CD14-positive monocyte (primary cell): ENCODE measurements around the gene ANP32A. TPM values are rescaled to one million over a fixed set of nuclear protein-coding genes. Genes with fewer than 3 reads are reported as not detected.

ENCODE experiments used
- DNase-seq, 3 donors: peaks; one replicate each; pipeline ENCODE4 v3.0.0-alpha.2; 2011 to 2022
- H2AFZ ChIP-seq: 2 replicates; pipeline ENCODE4 v1.6.0; 2012; ENCODE audit warnings: mild to moderate bottlenecking, low read depth, low read length, inconsistent platforms; ENCODE audit not compliant: insufficient read depth, poor library complexity, severe bottlenecking
- H3K27ac ChIP-seq, 2 donors: 1 replicate in 1 of 2; 2 replicates in 1 of 2; pipeline ENCODE4 v1.5.1; 2012 to 2013; ENCODE audit warnings: low read length in 2 of 2, control low read depth in 1 of 2, inconsistent platforms in 1 of 2, low read depth in 1 of 2, mild to moderate bottlenecking in 1 of 2
- H3K27me3 ChIP-seq, 2 donors: one replicate each; pipeline versions ENCODE4 v1.6.0 to v1.6.1; 2011 to 2013; ENCODE audit warnings: low read length in 2 of 2; ENCODE audit not compliant: control insufficient read depth in 2 of 2, insufficient read depth in 2 of 2
- H3K36me3 ChIP-seq, 2 donors: replicated peaks in 1 of 2; 1 replicate in 1 of 2; 2 replicates in 1 of 2; pipeline versions ENCODE4 v1.5.1 to v1.6.1; 2012 to 2013; ENCODE audit warnings: low read length in 2 of 2, control low read depth in 1 of 2, inconsistent platforms in 1 of 2, mild to moderate bottlenecking in 1 of 2; ENCODE audit not compliant: insufficient read depth in 2 of 2, control insufficient read depth in 1 of 2
- H3K4me1 ChIP-seq, 2 donors: 1 replicate in 1 of 2; 2 replicates in 1 of 2; pipeline versions ENCODE4 v1.5.1 to v1.6.1; 2012 to 2013; ENCODE audit warnings: low read length in 2 of 2, control low read depth in 1 of 2, inconsistent platforms in 1 of 2, mild to moderate bottlenecking in 1 of 2, moderate library complexity in 1 of 2; ENCODE audit not compliant: insufficient read depth in 2 of 2, control insufficient read depth in 1 of 2
- H3K4me2 ChIP-seq: replicated peaks from 2 replicates; pipeline ENCODE3; 2012; ENCODE audit warnings: low read length, moderate library complexity, mild to moderate bottlenecking; ENCODE audit not compliant: poor library complexity, severe bottlenecking; ENCODE audit errors: extremely low read depth
- H3K4me3 ChIP-seq, 3 experiments: fragments of 200-600 bp in 1 of 3; sonication (generic) in 1 of 3; replicated peaks in 1 of 3; 1 replicate in 2 of 3; 2 replicates in 1 of 3; pipeline ENCODE4 v1.5.1; 2011 to 2013; ENCODE audit warnings: low read length in 3 of 3, mild to moderate bottlenecking in 3 of 3, control low read depth in 2 of 3, low read depth in 2 of 3, inconsistent platforms in 1 of 3, moderate library complexity in 1 of 3
- H3K79me2 ChIP-seq: 2 replicates; pipeline ENCODE4 v1.6.0; 2012; ENCODE audit warnings: mild to moderate bottlenecking, control low read depth, inconsistent platforms, low read length, moderate library complexity; ENCODE audit not compliant: insufficient read depth
- H3K9ac ChIP-seq: 2 replicates; pipeline ENCODE4 v1.6.0; 2017; ENCODE audit warnings: low read length, mild to moderate bottlenecking; ENCODE audit not compliant: insufficient read depth, poor library complexity, severe bottlenecking
- H3K9me3 ChIP-seq, 2 donors: replicated peaks in 1 of 2; 1 replicate in 1 of 2; 2 replicates in 1 of 2; pipeline versions ENCODE4 v1.5.1 to v1.6.1; 2012 to 2013; ENCODE audit warnings: low read length in 2 of 2, control low read depth in 1 of 2; ENCODE audit not compliant: control insufficient read depth in 1 of 2, insufficient read depth in 1 of 2
- H4K20me1 ChIP-seq: 2 replicates; pipeline ENCODE4 v1.6.0; 2012; ENCODE audit warnings: mild to moderate bottlenecking, low read length, control low read depth, moderate library complexity; ENCODE audit not compliant: insufficient read depth
- H3K27ac Mint-ChIP-seq, 7 donors: one replicate each; pipeline ENCODE4 v1.8.0; 2020; ENCODE audit warnings: mild to moderate bottlenecking in 7 of 7, mixed read lengths in 7 of 7, moderate library complexity in 6 of 7, inconsistent platforms in 2 of 7
- H3K27me3 Mint-ChIP-seq, 3 donors: one replicate each; pipeline ENCODE4 v1.8.0; 2021 to 2022; ENCODE audit warnings: low read depth in 3 of 3, mild to moderate bottlenecking in 3 of 3, mixed read lengths in 3 of 3, moderate library complexity in 3 of 3, inconsistent platforms in 1 of 3
- H3K36me3 Mint-ChIP-seq, 2 donors: one replicate each; pipeline ENCODE4 v1.8.0; 2020; ENCODE audit warnings: mixed read lengths in 2 of 2, inconsistent platforms in 1 of 2, mild to moderate bottlenecking in 1 of 2
- H3K4me1 Mint-ChIP-seq: one replicate; pipeline ENCODE4 v1.8.0; 2020; ENCODE audit warnings: mild to moderate bottlenecking, mixed read lengths
- H3K4me3 Mint-ChIP-seq, 2 donors: one replicate each; pipeline ENCODE4 v1.8.0; 2020; ENCODE audit warnings: mild to moderate bottlenecking in 2 of 2, mixed read lengths in 2 of 2, moderate library complexity in 1 of 2
- H3K9me3 Mint-ChIP-seq, 7 donors: one replicate each; pipeline ENCODE4 v1.8.0; 2020 to 2022; ENCODE audit warnings: mixed read lengths in 7 of 7, mild to moderate bottlenecking in 6 of 7, moderate library complexity in 6 of 7, inconsistent platforms in 2 of 7
- CTCF ChIP-seq: fragments of 200-600 bp; IDR thresholded peaks from one replicate; pipeline ENCODE4 v1.8.0; 2022; ENCODE audit warnings: antibody characterized with exemption, mild to moderate bottlenecking
- WGBS: methylation state at CpG from one replicate; pipeline ENCODE4 v1.1.5; 2013; ENCODE audit warnings: missing lambda C conversion rate; ENCODE audit not compliant: insufficient coverage; 5-methylcytosine and 5-hydroxymethylcytosine counted together
- intact Hi-C, 2 donors: fragments of 100-400 bp; cut with micrococcal nuclease; formaldehyde crosslinking; loops; one replicate each; pipeline versions ENCODE4 v1.15.0 to v1.15.1; 2023
- polyA plus RNA-seq, 3 donors: library from polyadenylated mRNA; depleted of rRNA in 1 of 3; unstranded in 2 of 3; stranded (reverse) in 1 of 3; fragments of 300-500 nt in 2 of 3; fragments of >200 nt in 1 of 3; fragmentation: Illumina TruSeq in 2 of 3; gene quantifications; 1 replicate in 2 of 3; 2 replicates in 1 of 3; pipeline ENCODE4 v1.2.3, GENCODE V29; 2012 to 2021

ANP32A gene
- polyA plus RNA-seq, 3 donors, result 75.4 to 98.8 (median 86.8) TPM

GRCh38 chr15:68769702-68770101 lies 51.0 kb downstream of the ANP32A start:
- H3K4me3 Mint-ChIP-seq, result no peak overlapping the region
- no peaks in the 10 kb centered on the region for H4K20me1 ChIP-seq
- peak overlapping the region in 1 of 7 donors; percentile 46 for H3K27ac Mint-ChIP-seq
- H3K9ac ChIP-seq, result no peak overlapping the region
- H3K4me3 ChIP-seq, result no peak overlapping the region
- no peak for DNase-seq
- H3K9me3 ChIP-seq, result peaks cover 6 to 7% of the 10 kb centered on the region in 2 donors
- no peaks in the 10 kb centered on the region for H3K27me3 ChIP-seq
- H3K4me2 ChIP-seq, result no peak overlapping the region
- H3K27me3 Mint-ChIP-seq, result peaks cover 0 to 2% (median 1%) of the 10 kb centered on the region in 3 donors
- TF ChIP-seq CTCF, result no peak
- H3K4me1 ChIP-seq, result peaks cover 5 to 13% of the 10 kb centered on the region in 2 donors
- no peak overlapping the region for H2AFZ ChIP-seq
- no peaks in the 10 kb centered on the region for H3K36me3 ChIP-seq
- H3K36me3 Mint-ChIP-seq, result peaks cover 4 to 6% of the 10 kb centered on the region in 2 donors
- WGBS, result 100% methylated on average over 2 of the region's 2 CpGs
- intact Hi-C loops, result no loop called here
- peaks cover 6 to 9% (median 8%) of the 10 kb centered on the region in 7 donors for H3K9me3 Mint-ChIP-seq
- H3K27ac ChIP-seq, result no peak overlapping the region
- H3K79me2 ChIP-seq, result no peaks in the 10 kb centered on the region
- H3K4me1 Mint-ChIP-seq, result peaks cover 27% of the 10 kb centered on the region

- DNase-seq, result peak in 2 of 3 donors; percentile 41 to 68
- H3K27ac ChIP-seq, result no peak overlapping the region
- H2AFZ ChIP-seq, result no peak overlapping the region
- intact Hi-C loops, result no loop called here
- Mint-ChIP-seq H3K27me3 (peaks cover 0 to 1% (median under 1%) of the 10 kb centered on the region in 3 donors), H3K4me3 (no peak overlapping the region), H3K27ac (no peak overlapping the region), H3K9me3 (peaks cover 0 to 1% (median 0%) of the 10 kb centered on the region in 7 donors), H3K36me3 (peaks cover 0 to 2% of the 10 kb centered on the region in 2 donors), H3K4me1 (peaks cover 26% of the 10 kb centered on the region)
- no peak overlapping the region for H3K4me2 ChIP-seq
- no peaks in the 10 kb centered on the region for H3K79me2 ChIP-seq
- H3K4me3 ChIP-seq, result no peak overlapping the region
- no peaks in the 10 kb centered on the region for H3K27me3 ChIP-seq
- no peak overlapping the region for H3K9ac ChIP-seq
- H4K20me1 ChIP-seq, result no peaks in the 10 kb centered on the region
- TF ChIP-seq CTCF, result no peak
- H3K9me3 ChIP-seq, result no peaks in the 10 kb centered on the region
- no CpG with 5 or more reads among the region's 2 CpGs for WGBS
- H3K36me3 ChIP-seq, result no peaks in the 10 kb centered on the region
- H3K4me1 ChIP-seq, result peaks cover 5 to 13% of the 10 kb centered on the region in 2 donors
Observed at GRCh38 chr15:68768321-68768720, 52.4 kb downstream of the ANP32A start.
